ENCODE data around the gene DNAAF1.
"Not testable (repeated sequence)": the region's sequence is repeated elsewhere in the genome, so short reads cannot be mapped to it uniquely, and the experiment has no call there.

The DNAAF1 gene

GRCh38 chr16:84105301-84105815 is 39.8 kb upstream of the DNAAF1 start:
- TF ChIP-seq CTCF (IDR thresholded peaks at IDR 0.05; ENCODE audit: low read depth, low read length, missing control alignments), result no peak
- no peak overlapping the region for H3K4me3 ChIP-seq (ENCODE audit: low read depth, low read length)
- DNase-seq (ENCODE audit: low read depth), result no peak

GRCh38 chr16:84105948-84106740 is 39.0 kb upstream of the DNAAF1 start:
- no peak for DNase-seq (ENCODE audit: low read depth)
- TF ChIP-seq CTCF (IDR thresholded peaks at IDR 0.05; ENCODE audit: low read depth, low read length, missing control alignments), result no peak
- no peak overlapping the region for H3K4me3 ChIP-seq (ENCODE audit: low read depth, low read length)

DNA sequence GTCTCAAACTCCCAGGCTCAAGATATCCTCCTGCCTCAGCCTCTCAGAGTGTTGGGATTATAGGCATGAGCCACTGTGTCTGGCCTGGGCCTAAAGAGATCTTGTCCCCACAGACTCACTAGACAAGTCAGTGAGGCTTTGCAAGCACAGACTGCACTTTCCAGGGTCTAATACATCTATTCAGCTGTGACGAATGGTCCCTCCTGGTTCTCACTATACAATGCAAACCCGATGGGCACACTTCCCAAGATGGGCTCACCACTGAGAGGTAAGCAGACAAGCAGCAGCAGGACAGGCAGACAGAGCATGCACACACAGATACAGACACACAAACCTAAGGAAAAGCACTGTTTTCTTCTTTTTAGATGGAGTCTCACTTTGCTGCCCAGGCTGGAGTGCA is 37.2 kb upstream of the DNAAF1 start:
- DNase-seq (ENCODE audit: low read depth), result no peak
- TF ChIP-seq CTCF (IDR thresholded peaks at IDR 0.05; ENCODE audit: low read depth, low read length, missing control alignments), result no peak
- no peak overlapping the region for H3K4me3 ChIP-seq (ENCODE audit: low read depth, low read length)

- no peak overlapping the region for H3K4me3 ChIP-seq (ENCODE audit: low read depth, low read length)
- no peak for DNase-seq (ENCODE audit: low read depth)
- TF ChIP-seq CTCF (IDR thresholded peaks at IDR 0.05; ENCODE audit: low read depth, low read length, missing control alignments), result no peak
Measured at GRCh38 chr16:84109598-84110335, 35.3 kb upstream of the DNAAF1 start.

GRCh38 chr16:84110527-84110926 is 34.6 kb upstream of the DNAAF1 start:
- no peak for DNase-seq (ENCODE audit: low read depth)
- H3K4me3 ChIP-seq (ENCODE audit: low read depth, low read length), result no peak overlapping the region
- TF ChIP-seq CTCF (IDR thresholded peaks at IDR 0.05; ENCODE audit: low read depth, low read length, missing control alignments), result no peak

DNA sequence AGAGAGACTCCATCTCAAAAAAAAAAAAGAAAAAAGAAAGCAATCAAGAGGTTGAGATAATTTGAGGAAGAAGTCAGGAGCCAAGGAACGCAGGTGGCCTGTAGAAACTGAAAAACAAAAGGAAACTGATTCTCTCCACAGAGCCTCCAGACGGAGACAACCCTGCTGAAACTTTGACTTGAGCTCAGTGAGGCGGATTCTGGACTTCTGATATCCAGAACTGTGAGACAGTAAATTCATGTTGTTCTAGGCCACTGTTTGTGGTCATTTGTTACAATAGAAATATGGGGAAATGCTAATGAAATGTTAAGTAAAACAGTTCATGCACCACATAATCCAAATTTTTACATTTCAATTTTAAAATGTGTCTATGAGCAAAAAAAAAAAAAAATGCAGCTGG is 33.6 kb upstream of the DNAAF1 start:
- H3K4me3 ChIP-seq (ENCODE audit: low read depth, low read length), result no peak overlapping the region
- TF ChIP-seq CTCF (IDR thresholded peaks at IDR 0.05; ENCODE audit: low read depth, low read length, missing control alignments), result no peak
- no peak for DNase-seq (ENCODE audit: low read depth)

- not testable (repeated sequence) for H3K4me3 ChIP-seq (ENCODE audit: low read depth, low read length); DNase-seq (ENCODE audit: low read depth)
Measured at GRCh38 chr16:84111949-84112348, 33.2 kb upstream of the DNAAF1 start.
